Endothelial cell of umbilical vein (primary cell): ENCODE measurements around the gene LENEP.

ENCODE experiments used
- POLR2A ChIP-seq: IDR thresholded peaks from 2 replicates; pipeline ENCODE4 v1.6.1; 2012; ENCODE audit warnings: low read depth, mild to moderate bottlenecking, control low read depth, low read length
- TF ChIP-seq, protein P1 (sequence below), 2 donors: IDR thresholded peaks; 1 replicate in 1 of 2; 2 replicates in 1 of 2; pipeline ENCODE4 v1.5.1; 2011; ENCODE audit warnings: low read length in 2 of 2, mild to moderate bottlenecking in 2 of 2, moderate library complexity in 2 of 2, control low read depth in 1 of 2, inconsistent platforms in 1 of 2, low read depth in 1 of 2; ENCODE audit not compliant: insufficient read depth in 1 of 2; ENCODE audit errors: extremely low read depth in 1 of 2

DNA sequence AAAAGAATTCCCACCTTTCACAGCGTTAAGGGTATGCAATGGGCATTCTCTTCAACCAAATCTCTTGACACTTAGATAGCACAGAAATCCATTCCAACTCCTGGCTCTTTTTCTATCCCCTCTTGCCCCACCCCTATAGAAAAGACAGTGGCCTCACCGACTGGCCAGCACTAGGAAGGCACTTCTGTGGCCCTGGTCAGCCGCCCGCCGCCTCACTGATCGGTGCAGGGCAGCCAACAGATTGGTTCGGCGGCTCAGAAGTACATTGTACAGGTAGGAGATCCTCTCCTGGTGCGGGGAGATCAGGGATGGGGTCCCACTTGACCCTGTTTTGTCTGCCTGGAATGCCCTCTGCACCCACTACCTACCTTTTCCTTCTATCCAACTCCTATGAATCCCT is 30.9 kb downstream of the LENEP start:
- TF ChIP-seq, protein P1, sequence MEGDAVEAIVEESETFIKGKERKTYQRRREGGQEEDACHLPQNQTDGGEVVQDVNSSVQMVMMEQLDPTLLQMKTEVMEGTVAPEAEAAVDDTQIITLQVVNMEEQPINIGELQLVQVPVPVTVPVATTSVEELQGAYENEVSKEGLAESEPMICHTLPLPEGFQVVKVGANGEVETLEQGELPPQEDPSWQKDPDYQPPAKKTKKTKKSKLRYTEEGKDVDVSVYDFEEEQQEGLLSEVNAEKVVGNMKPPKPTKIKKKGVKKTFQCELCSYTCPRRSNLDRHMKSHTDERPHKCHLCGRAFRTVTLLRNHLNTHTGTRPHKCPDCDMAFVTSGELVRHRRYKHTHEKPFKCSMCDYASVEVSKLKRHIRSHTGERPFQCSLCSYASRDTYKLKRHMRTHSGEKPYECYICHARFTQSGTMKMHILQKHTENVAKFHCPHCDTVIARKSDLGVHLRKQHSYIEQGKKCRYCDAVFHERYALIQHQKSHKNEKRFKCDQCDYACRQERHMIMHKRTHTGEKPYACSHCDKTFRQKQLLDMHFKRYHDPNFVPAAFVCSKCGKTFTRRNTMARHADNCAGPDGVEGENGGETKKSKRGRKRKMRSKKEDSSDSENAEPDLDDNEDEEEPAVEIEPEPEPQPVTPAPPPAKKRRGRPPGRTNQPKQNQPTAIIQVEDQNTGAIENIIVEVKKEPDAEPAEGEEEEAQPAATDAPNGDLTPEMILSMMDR (IDR thresholded peaks at IDR 0.05; ENCODE audit: extremely low read depth in 1 of 2, insufficient read depth in 1 of 2, low read depth in 1 of 2, low read length in 2 of 2): no peak
- TF ChIP-seq POLR2A: no peak
